IPS DF 6.9 (cell line): ENCODE results near the gene BTNL8.

ENCODE experiments used
- DNase-seq: peaks from one replicate; pipeline ENCODE4 v3.0.0-alpha.2; 2013; ENCODE audit warnings: low read depth, low spot score
- H3K27ac ChIP-seq: one replicate; pipeline ENCODE4 v1.5.1; 2013; ENCODE audit warnings: low read length, control low read depth
- H3K27me3 ChIP-seq: 2 replicates; pipeline ENCODE4 v1.6.1; 2013; ENCODE audit warnings: mild to moderate bottlenecking, low read length; ENCODE audit not compliant: control insufficient read depth, insufficient read depth
- H3K36me3 ChIP-seq: 2 replicates; pipeline ENCODE4 v1.6.1; 2013; ENCODE audit warnings: low read length; ENCODE audit not compliant: control insufficient read depth, insufficient read depth
- H3K4me1 ChIP-seq: 2 replicates; pipeline ENCODE4 v1.6.1; 2013; ENCODE audit warnings: low read length; ENCODE audit not compliant: control insufficient read depth, insufficient read depth
- H3K4me3 ChIP-seq: 2 replicates; pipeline ENCODE4 v1.5.1; 2013; ENCODE audit warnings: mild to moderate bottlenecking, low read length
- H3K9me3 ChIP-seq: 2 replicates; pipeline ENCODE4 v1.6.1; 2013; ENCODE audit warnings: low read length, inconsistent platforms; ENCODE audit not compliant: control insufficient read depth, insufficient read depth
- WGBS: extraction: QIAGEN DNeasy Blood & Tissue Kit; methylation state at CpG from one replicate; pipeline ENCODE4 v1.1.7; 2013; ENCODE audit warnings: mixed read lengths, missing lambda C conversion rate; ENCODE audit not compliant: insufficient read length, insufficient coverage; 5-methylcytosine and 5-hydroxymethylcytosine counted together

The BTNL8 gene

DNA sequence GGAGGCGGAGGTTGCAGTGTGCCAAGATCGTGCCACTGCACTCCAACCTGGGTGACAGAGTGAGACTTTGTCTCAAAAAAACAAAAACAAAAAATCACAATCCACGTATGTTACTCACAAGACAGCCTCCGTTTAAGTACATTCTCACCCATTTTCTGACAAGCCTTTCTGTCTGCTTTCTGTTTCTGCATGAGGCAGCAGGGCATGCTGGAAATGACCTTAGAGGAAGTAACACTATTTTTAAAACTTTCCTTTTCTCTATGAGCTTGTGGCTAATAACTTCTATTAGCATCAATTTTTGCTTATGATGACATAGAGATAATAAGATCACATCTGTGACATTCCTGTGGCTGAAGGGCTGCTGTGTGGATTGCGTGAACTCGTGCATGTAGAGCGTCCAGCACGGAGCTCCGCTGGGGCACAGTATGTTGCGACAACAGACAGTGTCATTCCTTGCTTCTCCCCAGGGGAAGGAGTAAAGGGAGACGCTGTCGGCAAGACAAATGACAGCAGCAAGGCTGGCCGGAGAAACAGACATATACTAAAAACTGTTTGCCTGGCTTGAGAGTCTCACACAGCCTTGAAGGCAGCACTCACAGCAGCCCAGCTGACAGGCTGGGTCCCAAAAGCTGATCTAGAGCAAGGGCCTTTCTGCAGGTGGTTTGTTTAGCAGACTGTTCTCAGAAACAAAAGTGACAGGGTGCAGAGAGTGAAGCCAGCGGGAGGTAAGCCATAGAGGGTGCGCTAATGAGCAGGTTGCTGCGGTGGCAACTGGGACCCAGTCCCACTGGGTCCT is 91.3 kb downstream of the BTNL8 start:
- H3K4me1 ChIP-seq, result no peaks in the 10 kb centered on the region
- no CpG with 5 or more reads among the region's 16 CpGs for WGBS
- H3K27ac ChIP-seq, result no peak overlapping the region
- no peak overlapping the region for H3K4me3 ChIP-seq
- no peaks in the 10 kb centered on the region for H3K27me3 ChIP-seq
- H3K9me3 ChIP-seq, result no peaks in the 10 kb centered on the region
- H3K36me3 ChIP-seq, result no peaks in the 10 kb centered on the region
- no peak for DNase-seq

DNA sequence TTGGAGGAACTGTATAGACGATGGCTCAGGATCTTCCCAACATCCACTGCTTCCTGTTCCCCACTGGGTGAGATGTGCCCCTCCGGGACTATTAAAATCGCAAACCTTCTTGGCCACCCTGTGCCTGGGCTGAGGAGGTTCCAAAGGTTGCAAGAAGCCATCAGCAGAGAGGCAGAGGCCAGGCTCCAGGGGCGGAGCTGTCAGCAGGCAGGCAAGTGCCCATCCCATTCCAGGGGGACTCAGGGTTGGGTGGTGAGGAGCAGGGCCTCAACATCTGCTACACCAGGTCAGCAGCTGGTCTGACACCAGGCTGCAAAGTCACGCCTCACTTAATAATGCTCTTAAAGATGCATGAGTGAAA is 91.9 kb downstream of the BTNL8 start:
- H3K9me3 ChIP-seq, result no peaks in the 10 kb centered on the region
- H3K36me3 ChIP-seq, result no peaks in the 10 kb centered on the region
- no CpG with 5 or more reads among the region's 5 CpGs for WGBS
- H3K4me3 ChIP-seq, result no peak overlapping the region
- no peaks in the 10 kb centered on the region for H3K27me3 ChIP-seq
- H3K4me1 ChIP-seq, result no peaks in the 10 kb centered on the region
- H3K27ac ChIP-seq, result no peak overlapping the region
- DNase-seq, result no peak
